CD4-positive, alpha-beta memory T cell (primary cell): Measurements from ENCODE around the gene GORASP1. TPM values are rescaled to one million over a fixed set of nuclear protein-coding genes. Genes with fewer than 3 reads are reported as not detected.
"Not testable (repeated sequence)": the region's sequence is repeated elsewhere in the genome, so short reads cannot be mapped to it uniquely, and the experiment has no call there.

Experiments
- CTCF ChIA-PET: fragments of 350-600 bp; sonication (Branson Sonifier 250); formaldehyde crosslinking; loops from one replicate; lab custom pipeline; 2021; ENCODE audit warnings: inconsistent platforms; ENCODE audit not compliant: partially characterized antibody; lab: Charles Lee
- POLR2A ChIA-PET: fragments of 350-600 bp; sonication (Branson Sonifier 250); formaldehyde crosslinking; loops from one replicate; lab custom pipeline; 2021; ENCODE audit not compliant: partially characterized antibody; lab: Charles Lee
- DNase-seq, 5 donors: peaks; one replicate each; pipeline versions ENCODE4 v3.0.0 to v3.0.0-alpha.2; 2020 to 2022; ENCODE audit warnings: mixed read lengths in 1 of 5
- H3K27ac ChIP-seq: one replicate; pipeline ENCODE4 v1.7.0; 2013; ENCODE audit warnings: low read depth, low read length
- H3K27me3 ChIP-seq: 2 replicates; pipeline ENCODE4 v1.7.0; 2013; ENCODE audit warnings: mild to moderate bottlenecking, low read length, moderate library complexity; ENCODE audit not compliant: insufficient read depth
- H3K36me3 ChIP-seq: 2 replicates; pipeline ENCODE4 v1.7.0; 2013; ENCODE audit warnings: mild to moderate bottlenecking, low read length, moderate library complexity; ENCODE audit not compliant: insufficient read depth
- H3K4me1 ChIP-seq: 2 replicates; pipeline ENCODE4 v1.7.0; 2013; ENCODE audit warnings: mild to moderate bottlenecking, low read length, moderate library complexity; ENCODE audit not compliant: insufficient read depth
- H3K4me3 ChIP-seq, 2 donors: one replicate each; pipeline ENCODE4 v1.7.0; 2013; ENCODE audit warnings: low read length in 2 of 2, mild to moderate bottlenecking in 1 of 2
- H3K9me3 ChIP-seq, 2 donors: one replicate each; pipeline ENCODE4 v1.7.0; 2013; ENCODE audit warnings: low read length in 2 of 2, control low read depth in 1 of 2; ENCODE audit not compliant: control insufficient read depth in 1 of 2
- H3K27ac Mint-ChIP-seq, 7 donors: one replicate each; pipeline ENCODE4 v1.8.0; 2020 to 2021; ENCODE audit warnings: mixed read lengths in 7 of 7, mild to moderate bottlenecking in 6 of 7, inconsistent platforms in 3 of 7, moderate library complexity in 3 of 7
- H3K27me3 Mint-ChIP-seq, 2 donors: one replicate each; pipeline ENCODE4 v1.8.0; 2020 to 2021; ENCODE audit warnings: mixed read lengths in 2 of 2
- H3K36me3 Mint-ChIP-seq, 2 donors: one replicate each; pipeline ENCODE4 v1.8.0; 2020 to 2021; ENCODE audit warnings: mixed read lengths in 2 of 2, inconsistent platforms in 1 of 2, mild to moderate bottlenecking in 1 of 2
- H3K4me1 Mint-ChIP-seq, 4 donors: one replicate each; pipeline ENCODE4 v1.8.0; 2020 to 2021; ENCODE audit warnings: mixed read lengths in 4 of 4, mild to moderate bottlenecking in 1 of 4
- H3K4me3 Mint-ChIP-seq, 8 donors: one replicate each; pipeline ENCODE4 v1.8.0; 2020 to 2021; ENCODE audit warnings: mixed read lengths in 8 of 8, mild to moderate bottlenecking in 7 of 8, moderate library complexity in 6 of 8, inconsistent platforms in 3 of 8
- H3K9me3 Mint-ChIP-seq, 8 donors: one replicate each; pipeline ENCODE4 v1.8.0; 2020 to 2021; ENCODE audit warnings: mixed read lengths in 8 of 8, mild to moderate bottlenecking in 5 of 8, inconsistent platforms in 3 of 8, moderate library complexity in 1 of 8
- intact Hi-C: fragments of 100-400 bp; cut with micrococcal nuclease; formaldehyde crosslinking; loops from one replicate; pipeline ENCODE4 v1.15.1; 2023
- polyA plus RNA-seq, 2 donors: library from polyadenylated mRNA; unstranded; fragments of 300-500 nt; fragmentation: Illumina TruSeq; gene quantifications; one replicate each; pipeline ENCODE4 v1.2.3, GENCODE V29; 2021
- total RNA-seq, 2 experiments: library from RNA; stranded (reverse); gene quantifications; one replicate each; pipeline ENCODE4 v1.2.3, GENCODE V29; 2021

GORASP1 gene
- total and polyA plus RNA-seq, 4 experiments from 2014 or later = 21.5 to 58.4 (median 39.6) TPM

DNA sequence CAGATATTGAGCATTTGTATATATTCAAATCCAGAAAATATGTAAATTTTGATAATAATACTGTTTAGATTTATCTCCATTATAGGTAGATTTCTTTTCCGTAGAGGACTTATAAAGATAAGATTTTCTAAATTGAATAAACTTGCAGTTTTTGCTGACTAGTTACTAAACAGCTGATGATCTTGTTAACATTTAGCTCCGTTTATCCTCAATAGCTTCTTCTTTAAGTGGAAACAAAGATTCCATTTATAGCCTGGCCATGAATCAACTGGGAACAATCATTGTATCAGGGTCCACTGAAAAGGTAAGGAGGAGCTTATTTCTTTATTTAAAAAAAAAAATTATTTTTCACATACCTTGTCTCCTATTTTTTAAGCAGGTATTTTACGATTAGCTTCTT lies 38.9 kb downstream of the GORASP1 start:
- intact Hi-C loops = no loop called here
- ChIA-PET POLR2A (no interaction called here), CTCF (interaction anchor here (0.9 to 1.8 kb wide), 3 partner anchors 18 to 309 kb away, joined by 3 to 7 read pairs (median 3); no protein-coding TSS in a partner anchor)
- Histone ChIP-seq H3K4me3 (no peak overlapping the region), H3K36me3 (peaks cover 63% of the 10 kb centered on the region), H3K9me3 (no peaks in the 10 kb centered on the region), H3K27ac (no peak overlapping the region), H3K27me3 (no peaks in the 10 kb centered on the region), H3K4me1 (no peaks in the 10 kb centered on the region)
- Mint-ChIP-seq H3K4me1 (peaks cover 7 to 12% (median 8%) of the 10 kb centered on the region in 4 donors), H3K27ac (no peak overlapping the region), H3K9me3 (no peaks in the 10 kb centered on the region), H3K27me3 (no peaks in the 10 kb centered on the region), H3K4me3 (no peak overlapping the region), H3K36me3 (peaks cover 65 to 77% of the 10 kb centered on the region in 2 donors)
- no peak for DNase-seq

DNA sequence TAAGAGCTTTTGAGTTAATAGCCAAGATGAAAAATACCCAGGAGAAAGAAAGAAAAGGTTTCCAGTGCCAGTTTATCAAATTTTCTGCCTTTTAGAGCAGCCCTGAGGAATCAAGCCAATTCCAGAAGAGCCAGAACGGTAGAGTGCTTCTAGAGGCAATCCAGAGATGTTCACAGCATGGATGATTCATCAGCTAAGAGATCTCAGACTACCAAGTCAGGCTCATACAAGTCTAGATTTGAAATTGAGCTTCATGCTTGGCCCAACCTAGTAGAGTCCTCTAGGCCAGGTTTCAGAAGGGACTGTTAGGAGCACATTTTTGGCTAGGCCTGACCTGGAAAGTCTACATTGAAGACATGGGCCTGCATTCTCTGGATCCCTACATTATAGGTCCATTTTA lies 40.1 kb downstream of the GORASP1 start:
- Histone ChIP-seq H3K4me3 (no peak overlapping the region), H3K36me3 (peaks cover 50% of the 10 kb centered on the region), H3K27me3 (no peaks in the 10 kb centered on the region), H3K27ac (no peak overlapping the region), H3K4me1 (no peaks in the 10 kb centered on the region), H3K9me3 (no peaks in the 10 kb centered on the region)
- ChIA-PET POLR2A (interaction anchor here (1.4 kb wide), 1 partner anchor 15 kb away, joined by 5 read pairs; the partner anchor contains the start of genes SCN11A and WDR48), CTCF (interaction anchor here (1.8 kb wide), 1 partner anchor 20 kb away, joined by 7 read pairs; no protein-coding TSS in a partner anchor)
- DNase-seq = no peak
- Mint-ChIP-seq H3K9me3 (no peaks in the 10 kb centered on the region), H3K4me3 (no peak overlapping the region), H3K4me1 (peaks cover 10 to 20% (median 15%) of the 10 kb centered on the region in 4 donors), H3K27ac (no peak overlapping the region), H3K36me3 (peaks cover 52 to 73% of the 10 kb centered on the region in 2 donors), H3K27me3 (no peaks in the 10 kb centered on the region)
- intact Hi-C loops = no loop called here

DNA sequence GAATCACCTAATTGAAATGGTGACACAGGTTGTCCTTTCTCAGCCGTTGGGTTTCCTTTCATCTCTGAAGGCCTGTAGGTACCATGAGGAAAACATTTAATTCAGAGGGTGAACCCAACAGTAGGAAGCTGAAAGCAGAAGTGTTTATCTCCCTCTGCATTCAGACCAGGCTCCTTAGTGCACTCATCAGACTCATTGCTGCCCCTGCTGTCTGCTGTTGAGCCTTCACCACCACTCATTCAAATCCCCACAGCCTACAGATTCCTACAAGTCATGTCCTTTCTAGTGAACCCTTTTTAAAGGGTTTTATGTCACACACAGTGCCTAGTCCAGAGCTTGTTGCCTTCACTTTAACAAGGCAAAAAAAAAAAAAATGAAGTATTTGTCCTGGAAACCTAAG lies 42.2 kb downstream of the GORASP1 start:
- no peaks in the 10 kb centered on the region for H3K4me1 ChIP-seq
- H3K27me3 ChIP-seq = no peaks in the 10 kb centered on the region
- Mint-ChIP-seq H3K4me3 (no peak overlapping the region), H3K27me3 (no peaks in the 10 kb centered on the region), H3K9me3 (peaks cover 0 to 4% (median 0%) of the 10 kb centered on the region in 8 donors), H3K4me1 (peaks cover 20 to 35% (median 25%) of the 10 kb centered on the region in 4 donors), H3K27ac (peak overlapping the region in 1 of 7 donors; percentile 15), H3K36me3 (peaks cover 42 to 63% of the 10 kb centered on the region in 2 donors)
- H3K27ac ChIP-seq = no peak overlapping the region
- intact Hi-C loops = no loop called here
- no peak overlapping the region for H3K4me3 ChIP-seq
- POLR2A ChIA-PET = interaction anchor here (1.1 kb wide), 1 partner anchor 15 kb away, joined by 4 read pairs; no protein-coding TSS in a partner anchor
- peak in 1 of 5 donors; percentile 11 for DNase-seq
- H3K36me3 ChIP-seq = peaks cover 34% of the 10 kb centered on the region
- H3K9me3 ChIP-seq = no peaks in the 10 kb centered on the region
- CTCF ChIA-PET = interaction anchor here (0.7 to 1.1 kb wide), 3 partner anchors 13 to 1114 kb away, joined by 3 read pairs; partner anchors contain the start of genes SCN11A and WDR48

DNA sequence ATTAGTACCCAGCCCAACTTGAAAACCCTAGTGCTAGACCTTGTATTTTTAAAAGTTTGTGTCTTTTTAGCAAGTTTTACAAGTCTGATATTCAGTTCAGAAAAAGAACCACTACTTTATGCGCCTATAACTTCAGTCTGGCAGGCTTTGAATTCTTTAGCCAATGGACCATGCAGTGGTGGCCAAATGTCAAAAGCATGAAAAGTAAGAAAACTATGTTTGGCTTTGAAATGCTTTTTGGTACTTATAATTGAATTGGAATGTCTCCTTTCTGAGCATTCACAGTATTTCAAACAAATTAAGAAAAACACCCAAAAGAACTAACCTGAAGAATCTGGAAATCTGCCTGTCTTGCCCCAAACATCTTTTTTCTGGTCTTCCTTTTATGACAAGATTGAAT lies 42.8 kb downstream of the GORASP1 start:
- H3K27me3 ChIP-seq = no peaks in the 10 kb centered on the region

DNA sequence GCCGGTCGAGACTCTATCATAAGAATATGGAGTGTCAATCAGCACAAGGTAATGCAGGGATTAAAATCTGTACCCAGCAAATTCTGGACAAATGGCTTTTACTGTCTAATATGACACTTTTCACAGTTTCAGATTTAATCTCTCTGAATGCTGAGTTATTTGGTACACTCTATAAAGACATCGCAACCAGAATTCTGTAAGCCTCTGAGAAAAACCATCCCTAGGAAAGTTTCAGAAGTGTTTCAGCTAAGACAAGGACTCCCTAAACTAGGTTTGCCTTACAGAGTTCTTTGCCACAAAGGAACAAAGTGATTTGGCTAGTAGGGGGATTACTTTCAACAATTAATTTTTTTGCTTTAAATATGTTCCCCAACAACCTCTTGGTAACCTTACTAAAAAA lies 44.3 kb downstream of the GORASP1 start:
- H3K36me3 Mint-ChIP-seq = peaks cover 49 to 57% of the 10 kb centered on the region in 2 donors
- H3K9me3 ChIP-seq = no peaks in the 10 kb centered on the region
- H3K9me3 Mint-ChIP-seq = peaks cover 0 to 4% (median 0%) of the 10 kb centered on the region in 8 donors
- no peak for DNase-seq
- no peak overlapping the region for H3K4me3 ChIP-seq
- no peak overlapping the region for H3K4me3 Mint-ChIP-seq
- ChIA-PET CTCF (no interaction called here), POLR2A (no interaction called here)
- intact Hi-C loops = no loop called here
- no peaks in the 10 kb centered on the region for H3K4me1 ChIP-seq
- no peak overlapping the region for H3K27ac Mint-ChIP-seq
- peaks cover 32 to 52% (median 36%) of the 10 kb centered on the region in 4 donors for H3K4me1 Mint-ChIP-seq
- peaks cover 20% of the 10 kb centered on the region for H3K36me3 ChIP-seq
- H3K27ac ChIP-seq = no peak overlapping the region
- no peaks in the 10 kb centered on the region for H3K27me3 Mint-ChIP-seq
- no peaks in the 10 kb centered on the region for H3K27me3 ChIP-seq

More for the DNA sequence above, 42.8 kb downstream of the GORASP1 start:
- Mint-ChIP-seq H3K4me1 (peaks cover 21 to 38% (median 26%) of the 10 kb centered on the region in 4 donors), H3K27ac (peak overlapping the region in 1 of 7 donors; percentile 17), H3K27me3 (no peaks in the 10 kb centered on the region), H3K4me3 (no peak overlapping the region), H3K36me3 (peaks cover 41 to 60% of the 10 kb centered on the region in 2 donors), H3K9me3 (peaks cover 0 to 4% (median 0%) of the 10 kb centered on the region in 8 donors)
- Histone ChIP-seq H3K9me3 (no peaks in the 10 kb centered on the region), H3K4me3 (no peak overlapping the region), H3K27ac (no peak overlapping the region), H3K4me1 (no peaks in the 10 kb centered on the region), H3K36me3 (peaks cover 29% of the 10 kb centered on the region)
- no peak for DNase-seq
- intact Hi-C loops = no loop called here
- CTCF ChIA-PET = interaction anchor here (1.0 to 1.1 kb wide), 2 partner anchors 13 to 14 kb away, joined by 3 read pairs; partner anchors contain the start of genes SCN11A and WDR48
- POLR2A ChIA-PET = interaction anchor here (1.1 kb wide), 1 partner anchor 14 kb away, joined by 4 read pairs; no protein-coding TSS in a partner anchor

DNA sequence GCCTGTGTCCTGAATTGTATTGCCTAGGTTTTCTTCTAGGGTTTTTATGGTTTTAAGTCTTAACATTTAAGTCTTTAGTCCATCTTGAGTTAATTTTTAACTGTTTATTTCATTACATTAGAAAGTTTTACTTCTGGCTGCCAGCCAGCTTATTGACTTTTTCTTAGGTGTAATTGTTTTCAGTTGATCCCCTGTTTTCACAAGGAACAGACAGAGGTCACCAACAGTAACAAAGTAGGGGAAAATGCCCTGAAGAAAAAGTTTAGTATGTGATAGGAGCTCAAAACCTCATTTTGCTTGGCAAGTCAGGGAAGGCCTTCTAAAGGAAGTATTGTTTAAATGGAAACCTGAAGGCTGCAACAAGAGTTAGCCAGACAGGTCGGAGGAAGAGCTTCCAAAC lies 45.2 kb downstream of the GORASP1 start:
- DNase-seq = no peak
- intact Hi-C loops = no loop called here
- Mint-ChIP-seq H3K4me3 (no peak overlapping the region), H3K4me1 (peaks cover 33 to 55% (median 40%) of the 10 kb centered on the region in 4 donors), H3K36me3 (peaks cover 42 to 52% of the 10 kb centered on the region in 2 donors), H3K27me3 (no peaks in the 10 kb centered on the region), H3K27ac (peak overlapping the region in 5 of 7 donors; percentile 21 to 76 (median 62)), H3K9me3 (peaks cover 0 to 4% (median 0%) of the 10 kb centered on the region in 8 donors)
- Histone ChIP-seq H3K4me1 (no peaks in the 10 kb centered on the region), H3K27ac (no peak overlapping the region), H3K27me3 (no peaks in the 10 kb centered on the region), H3K4me3 (no peak overlapping the region), H3K9me3 (no peaks in the 10 kb centered on the region), H3K36me3 (peaks cover 14% of the 10 kb centered on the region)
- POLR2A ChIA-PET = interaction anchor here (1.1 kb wide), 1 partner anchor 10 kb away, joined by 5 read pairs; the partner anchor contains the start of genes SCN11A and WDR48
- CTCF ChIA-PET = interaction anchor here (1.0 kb wide), 1 partner anchor 541 kb away, joined by 3 read pairs; no protein-coding TSS in a partner anchor

DNA sequence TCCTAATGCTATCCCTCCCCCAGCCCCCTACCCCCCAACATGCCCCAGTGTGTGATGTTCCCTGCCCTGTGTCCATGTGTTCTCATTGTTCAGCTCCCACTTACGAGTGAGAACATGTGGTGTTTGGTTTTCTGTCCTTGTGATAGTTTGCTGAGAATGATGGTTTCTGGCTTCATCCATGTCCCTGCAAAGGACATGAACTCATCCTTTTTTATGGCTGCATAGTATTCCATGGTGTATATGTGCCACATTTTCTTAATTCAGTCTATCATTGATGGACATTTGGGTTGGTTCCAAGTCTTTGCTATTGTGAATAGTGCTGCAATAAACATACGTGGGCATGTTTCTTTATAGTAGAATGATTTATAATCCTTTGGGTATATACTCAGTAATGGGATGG lies 46.2 kb downstream of the GORASP1 start:
- CTCF ChIA-PET = not testable (repeated sequence)
- peak overlapping the region in 2 of 7 donors; percentile 48 to 57 for H3K27ac Mint-ChIP-seq

More for the DNA sequence above, 46.2 kb downstream of the GORASP1 start:
- peaks cover 40 to 50% of the 10 kb centered on the region in 2 donors for H3K36me3 Mint-ChIP-seq
- intact Hi-C loops, DNase-seq, H3K27me3 Mint-ChIP-seq, H3K27ac ChIP-seq, H3K4me3 ChIP-seq, H3K4me1 ChIP-seq, H3K36me3 ChIP-seq, POLR2A ChIA-PET, H3K9me3 ChIP-seq, H3K27me3 ChIP-seq, H3K9me3 Mint-ChIP-seq: not testable (repeated sequence)
- H3K4me1 Mint-ChIP-seq = peaks cover 42 to 65% (median 49%) of the 10 kb centered on the region in 4 donors
- H3K4me3 Mint-ChIP-seq = peak overlapping the region in 1 of 8 donors; percentile 5
